Common myeloid progenitor, CD34-positive (primary cell): ENCODE data around the gene OR52N1.

Source experiments
- CTCF ChIA-PET: fragments of 350-600 bp; sonication (Branson Sonifier 250); formaldehyde crosslinking; loops from one replicate; lab custom pipeline; 2021; ENCODE audit warnings: antibody characterized with exemption; lab: Charles Lee
- POLR2A ChIA-PET: fragments of 350-600 bp; sonication (Branson Sonifier 250); formaldehyde crosslinking; loops from one replicate; lab custom pipeline; 2021; ENCODE audit warnings: antibody characterized with exemption; lab: Charles Lee
- DNase-seq, 3 donors: peaks; one replicate each; pipeline versions ENCODE4 v3.0.0 to v3.0.0-alpha.2; 2013
- H3K27ac ChIP-seq, 2 experiments: 1 replicate in 1 of 2; 2 replicates in 1 of 2; pipeline ENCODE4 v1.7.0; 2013; ENCODE audit warnings: inconsistent platforms in 2 of 2, low read length in 2 of 2, mild to moderate bottlenecking in 2 of 2, low read depth in 1 of 2, moderate library complexity in 1 of 2; ENCODE audit not compliant: severe bottlenecking in 2 of 2, insufficient read depth in 1 of 2, poor library complexity in 1 of 2
- H3K27me3 ChIP-seq, 5 experiments: replicated peaks in 2 of 5; 1 replicate in 3 of 5; 2 replicates in 2 of 5; pipeline versions ENCODE4 v1.6.1 to v1.7.0; 2013; ENCODE audit warnings: low read length in 4 of 5, mild to moderate bottlenecking in 2 of 5, moderate library complexity in 2 of 5, inconsistent platforms in 1 of 5; ENCODE audit not compliant: insufficient read depth in 5 of 5, control insufficient read depth in 4 of 5
- H3K36me3 ChIP-seq, 4 experiments: 1 replicate in 2 of 4; 2 replicates in 2 of 4; pipeline versions ENCODE4 v1.6.1 to v1.7.0; 2013; ENCODE audit warnings: low read length in 3 of 4, control low read depth in 1 of 4, mild to moderate bottlenecking in 1 of 4; ENCODE audit not compliant: control insufficient read depth in 4 of 4, insufficient read depth in 4 of 4
- H3K4me1 ChIP-seq, 4 experiments: 1 replicate in 3 of 4; 2 replicates in 1 of 4; pipeline versions ENCODE4 v1.6.1 to v1.7.1; 2013; ENCODE audit warnings: low read length in 3 of 4, mild to moderate bottlenecking in 3 of 4, control low read depth in 1 of 4, inconsistent platforms in 1 of 4, moderate library complexity in 1 of 4; ENCODE audit not compliant: control insufficient read depth in 4 of 4, insufficient read depth in 4 of 4; ENCODE audit errors: control extremely low read depth in 1 of 4
- H3K4me3 ChIP-seq, 7 experiments: 1 replicate in 4 of 7; 2 replicates in 3 of 7; pipeline versions ENCODE4 v1.5.1 to v1.7.0; 2013; ENCODE audit warnings: mild to moderate bottlenecking in 7 of 7, low read length in 6 of 7, moderate library complexity in 6 of 7, inconsistent platforms in 2 of 7, low read depth in 2 of 7, control low read depth in 1 of 7; ENCODE audit not compliant: insufficient read depth in 4 of 7, control insufficient read depth in 1 of 7; ENCODE audit errors: extremely low read depth in 1 of 7
- H3K9me3 ChIP-seq, 5 experiments: 1 replicate in 4 of 5; 2 replicates in 1 of 5; pipeline versions ENCODE4 v1.6.1 to v1.7.1; 2013; ENCODE audit warnings: low read length in 4 of 5, mild to moderate bottlenecking in 2 of 5, inconsistent platforms in 1 of 5, low read depth in 1 of 5, moderate library complexity in 1 of 5; ENCODE audit not compliant: control insufficient read depth in 4 of 5, insufficient read depth in 2 of 5; ENCODE audit errors: control extremely low read depth in 1 of 5
- WGBS: methylation state at CpG from one replicate; pipeline ENCODE4 v1.1.5; 2013; ENCODE audit not compliant: insufficient coverage; 5-methylcytosine and 5-hydroxymethylcytosine counted together

Gene OR52N1

DNA sequence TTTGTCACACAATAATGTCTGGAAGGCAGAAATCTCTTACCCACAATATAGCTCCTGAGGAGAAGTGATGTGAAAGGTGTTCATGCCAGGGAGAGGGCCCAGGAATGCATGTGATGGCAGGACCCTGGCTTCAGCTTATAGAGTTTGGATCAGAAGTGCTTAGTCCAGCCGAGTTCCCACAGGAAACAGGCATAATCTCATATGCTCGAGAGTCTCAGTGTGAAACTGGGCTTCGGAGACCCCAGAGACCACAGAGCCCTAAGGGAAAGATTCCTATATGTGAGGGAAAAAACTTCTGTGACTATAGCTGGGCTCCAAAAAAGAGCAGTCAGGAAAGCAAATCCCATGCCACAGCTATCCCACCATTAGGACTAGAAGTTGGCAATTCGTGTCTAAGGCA is 7.8 kb downstream of the OR52N1 start, which contains the start of gene OR52N5:
Gene OR52N5 (minus strand): TSS at position 101 of the 400 bp plus-strand sequence. CDS start 4,721 bp downstream, outside the sequence.
- H3K27ac ChIP-seq = no peak within 1 kb of the TSS
- ChIA-PET POLR2A (no interaction called here), CTCF (no interaction called here)
- no peak within 1 kb of the TSS for H3K4me3 ChIP-seq
- H3K27me3 ChIP-seq = no peaks in the 10 kb centered on the region
- WGBS = 100% methylated on average over 1 of the region's 4 CpGs
- no peaks in the 10 kb centered on the region for H3K36me3 ChIP-seq
- DNase-seq = no peak
- H3K4me1 ChIP-seq = no peaks in the 10 kb centered on the region
- no peaks in the 10 kb centered on the region for H3K9me3 ChIP-seq

DNA sequence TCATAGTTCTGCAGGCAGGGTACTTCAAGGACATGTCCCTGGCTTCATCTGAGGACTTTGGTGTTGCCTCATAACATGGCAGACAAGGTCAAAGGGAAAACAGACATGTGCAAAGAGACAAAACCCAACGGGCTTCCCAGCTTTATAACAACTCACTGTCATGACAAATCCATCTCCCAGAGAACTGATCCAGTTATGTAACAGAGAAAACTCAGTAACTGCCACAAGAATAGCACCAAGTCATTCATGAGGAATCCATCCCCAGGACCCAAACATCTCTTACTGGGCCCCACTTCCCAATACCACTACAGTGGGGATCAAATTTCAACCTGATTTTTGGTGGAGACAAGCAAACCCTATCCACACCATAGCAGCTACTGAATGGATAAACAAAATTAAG is 24.0 kb downstream of the OR52N1 start:
- Histone ChIP-seq H3K4me1 (no peaks in the 10 kb centered on the region), H3K27me3 (no peaks in the 10 kb centered on the region), H3K4me3 (no peak overlapping the region), H3K27ac (no peak overlapping the region), H3K36me3 (no peaks in the 10 kb centered on the region), H3K9me3 (no peaks in the 10 kb centered on the region)
- no CpG with 5 or more reads among the region's 1 CpG for WGBS
- CTCF ChIA-PET = no interaction called here
- no peak for DNase-seq
- POLR2A ChIA-PET = no interaction called here

DNA sequence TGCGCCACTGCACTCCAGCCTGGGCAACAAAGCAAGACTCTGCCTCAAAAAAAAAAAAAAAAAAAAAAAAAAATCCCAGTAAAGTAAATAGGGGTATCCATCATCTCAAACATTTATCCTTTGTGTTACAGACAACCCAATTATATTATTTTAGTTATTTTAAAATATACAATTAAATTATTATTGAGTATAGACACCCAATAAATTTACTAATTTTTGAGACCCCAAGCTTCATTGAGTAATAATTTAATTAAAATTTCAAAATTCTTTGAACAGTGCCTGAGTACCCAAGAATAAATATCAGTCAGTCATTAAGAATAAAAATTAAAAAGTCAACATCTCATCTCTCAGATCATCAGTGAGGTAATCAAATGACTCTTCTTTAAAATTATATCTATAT is 37.1 kb downstream of the OR52N1 start, which contains the start of gene OR52N4:
Gene OR52N4 (plus strand): TSS at position 301 of the 400 bp plus-strand sequence. CDS start 498 bp downstream, outside the sequence.
- no peaks in the 10 kb centered on the region for H3K9me3 ChIP-seq
- no peak within 1 kb of the TSS for H3K27ac ChIP-seq
- no peaks in the 10 kb centered on the region for H3K27me3 ChIP-seq
- CTCF ChIA-PET = no interaction called here
- H3K4me1 ChIP-seq = no peaks in the 10 kb centered on the region
- no peak within 1 kb of the TSS for H3K4me3 ChIP-seq
- POLR2A ChIA-PET = no interaction called here
- no peak for DNase-seq
- H3K36me3 ChIP-seq = no peaks in the 10 kb centered on the region
- no CpG with 5 or more reads among the region's 1 CpG for WGBS

DNA sequence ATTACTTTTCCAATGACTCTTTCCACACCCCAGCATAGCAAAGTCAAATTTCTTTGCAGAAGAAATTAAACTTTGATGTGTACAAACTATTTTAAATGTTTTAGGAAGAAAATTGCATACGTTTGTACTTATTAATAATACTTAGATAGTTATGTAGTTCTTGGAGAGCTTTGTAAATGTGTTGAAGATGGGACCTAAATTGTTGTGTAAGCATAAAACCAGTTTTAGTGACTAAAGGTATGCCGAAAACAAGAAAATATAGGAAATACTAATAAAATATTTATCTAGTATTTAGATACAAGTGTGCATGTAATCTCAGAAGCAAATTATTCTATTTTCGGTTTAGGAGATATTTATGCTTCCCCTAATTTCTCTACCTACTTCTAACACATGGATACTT is 41.2 kb downstream of the OR52N1 start:
- ChIA-PET CTCF (no interaction called here), POLR2A (no interaction called here)
- Histone ChIP-seq H3K4me1 (no peaks in the 10 kb centered on the region), H3K36me3 (no peaks in the 10 kb centered on the region), H3K27ac (no peak overlapping the region), H3K27me3 (no peaks in the 10 kb centered on the region), H3K4me3 (no peak overlapping the region), H3K9me3 (no peaks in the 10 kb centered on the region)
- DNase-seq = no peak
- WGBS = no CpG with 5 or more reads among the region's 3 CpGs

DNA sequence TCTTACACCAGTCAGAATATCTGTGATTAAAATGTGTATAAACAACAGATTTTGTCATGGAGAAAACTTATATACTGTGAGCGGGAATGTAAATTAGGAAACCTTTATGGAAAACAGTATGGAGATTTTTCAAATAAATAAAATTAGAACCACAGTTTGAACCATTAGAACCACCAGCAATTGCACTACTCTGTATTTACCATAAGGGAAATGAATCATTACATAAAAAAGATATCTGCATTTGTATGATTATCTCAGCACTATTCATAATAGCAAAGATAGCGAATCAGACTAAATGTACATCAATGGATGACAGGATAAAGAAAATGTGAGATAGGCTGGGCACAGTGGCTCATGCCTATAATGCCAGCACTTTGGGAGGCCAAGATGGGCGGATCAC is 44.5 kb downstream of the OR52N1 start:
- CTCF ChIA-PET = no interaction called here
- Histone ChIP-seq H3K27ac (no peak overlapping the region), H3K4me3 (no peak overlapping the region), H3K4me1 (no peaks in the 10 kb centered on the region), H3K27me3 (no peaks in the 10 kb centered on the region), H3K9me3 (peaks cover 0 to 7% (median under 1%) of the 10 kb centered on the region in 5 experiments), H3K36me3 (no peaks in the 10 kb centered on the region)
- WGBS = no CpG with 5 or more reads among the region's 3 CpGs
- POLR2A ChIA-PET = no interaction called here
- no peak for DNase-seq

DNA sequence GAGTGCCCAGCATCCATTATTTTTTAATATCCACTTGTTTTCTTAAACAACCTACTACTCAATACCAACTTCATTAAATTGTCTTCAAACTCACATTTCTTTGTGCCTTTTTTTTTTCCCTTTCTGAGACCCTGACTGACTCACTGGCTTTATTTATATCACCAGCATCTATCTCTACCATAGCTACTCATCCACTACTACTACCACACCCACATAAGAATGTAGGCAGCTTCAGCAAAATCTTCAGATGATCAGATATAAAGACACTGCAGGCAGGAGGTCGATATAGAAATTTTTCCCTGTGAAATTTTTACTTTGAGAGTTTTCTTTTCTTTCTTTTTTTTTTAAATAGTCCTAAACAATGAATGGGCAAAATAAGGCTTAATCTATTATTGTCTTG is 52.6 kb downstream of the OR52N1 start:
- DNase-seq = no peak
- no peaks in the 10 kb centered on the region for H3K36me3 ChIP-seq
- H3K4me1 ChIP-seq = no peaks in the 10 kb centered on the region
- CTCF ChIA-PET = no interaction called here
- no peak overlapping the region for H3K4me3 ChIP-seq
- H3K9me3 ChIP-seq = peaks cover 0 to 13% (median 5%) of the 10 kb centered on the region in 5 experiments
- POLR2A ChIA-PET = no interaction called here
- no peak overlapping the region for H3K27ac ChIP-seq
- WGBS = no CpG with 5 or more reads among the region's 1 CpG
- no peaks in the 10 kb centered on the region for H3K27me3 ChIP-seq

DNA sequence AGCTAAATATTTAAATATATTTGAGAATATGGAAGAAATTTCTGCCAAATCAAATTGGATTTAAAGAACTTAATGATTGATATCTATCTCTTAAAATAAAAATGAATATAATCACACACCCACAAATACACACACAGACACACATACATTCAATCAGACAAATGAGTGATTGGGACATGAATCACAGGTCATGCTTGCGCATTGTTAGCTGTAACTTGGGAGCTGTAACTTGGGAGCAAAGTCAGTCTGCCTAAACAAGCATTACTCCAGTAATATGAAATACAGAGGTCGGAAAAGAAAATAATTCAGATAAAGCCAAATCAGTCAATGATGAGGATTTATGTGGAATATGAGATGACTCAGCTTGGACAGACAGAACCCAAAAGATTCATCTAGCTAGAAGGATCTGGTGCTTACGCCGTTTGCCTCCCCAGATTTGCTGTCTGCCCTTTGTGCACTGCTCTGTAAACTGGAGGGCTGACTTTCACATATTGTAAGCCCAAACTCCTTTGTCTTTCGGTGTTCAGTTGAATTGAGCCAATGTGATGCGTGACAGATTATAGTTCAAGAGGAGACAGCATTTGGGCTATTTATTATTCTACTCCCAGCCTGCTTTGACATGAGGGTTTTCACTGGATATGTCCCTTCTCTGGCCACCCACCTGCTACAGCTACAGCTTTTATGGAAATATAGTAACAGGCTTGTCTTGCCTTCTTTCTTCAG is 53.2 kb downstream of the OR52N1 start:
- no peak for DNase-seq
- WGBS = 100% methylated on average over 4 of the region's 6 CpGs
- ChIA-PET POLR2A (no interaction called here), CTCF (no interaction called here)
- Histone ChIP-seq H3K27me3 (no peaks in the 10 kb centered on the region), H3K36me3 (no peaks in the 10 kb centered on the region), H3K4me1 (no peaks in the 10 kb centered on the region), H3K4me3 (no peak overlapping the region), H3K27ac (no peak overlapping the region), H3K9me3 (peaks cover 0 to 12% (median 5%) of the 10 kb centered on the region in 5 experiments)
